Central memory CD8-positive, alpha-beta T cell (primary cell): ENCODE data around the gene SLC43A1.
A peak's percentile ranks its signal among the peaks of the same experiment; 100 is the strongest.

Source experiments
- ATAC-seq: fragments of 150-1000 bp; cut with Tn5 transposase; replicated peaks from 2 replicates; pipeline ENCODE4 v1.10.0; 2022; ENCODE audit warnings: mild to moderate bottlenecking, moderate FRiP score, moderate number of reproducible peaks; ENCODE audit not compliant: poor library complexity, severe bottlenecking; ENCODE audit errors: extremely low read depth
- DNase-seq, 2 donors: peaks; one replicate each; pipeline ENCODE4 v3.0.0; 2021; ENCODE audit warnings: low spot score in 2 of 2
- H3K27ac Mint-ChIP-seq: one replicate; pipeline ENCODE4 v1.8.0; 2022; ENCODE audit warnings: low read depth, mild to moderate bottlenecking, moderate library complexity, mixed read lengths
- H3K27me3 Mint-ChIP-seq: one replicate; pipeline ENCODE4 v1.8.0; 2022; ENCODE audit warnings: mixed read lengths
- H3K36me3 Mint-ChIP-seq: one replicate; pipeline ENCODE4 v1.8.0; 2022; ENCODE audit warnings: mild to moderate bottlenecking, moderate library complexity, mixed read lengths; ENCODE audit not compliant: insufficient read depth
- H3K4me1 Mint-ChIP-seq: one replicate; pipeline ENCODE4 v1.8.0; 2022; ENCODE audit warnings: mixed read lengths
- H3K4me3 Mint-ChIP-seq: one replicate; pipeline ENCODE4 v1.8.0; 2022; ENCODE audit warnings: mild to moderate bottlenecking, moderate library complexity, mixed read lengths
- H3K9me3 Mint-ChIP-seq: one replicate; pipeline ENCODE4 v1.8.0; 2022; ENCODE audit warnings: mixed read lengths

The SLC43A1 gene

DNA sequence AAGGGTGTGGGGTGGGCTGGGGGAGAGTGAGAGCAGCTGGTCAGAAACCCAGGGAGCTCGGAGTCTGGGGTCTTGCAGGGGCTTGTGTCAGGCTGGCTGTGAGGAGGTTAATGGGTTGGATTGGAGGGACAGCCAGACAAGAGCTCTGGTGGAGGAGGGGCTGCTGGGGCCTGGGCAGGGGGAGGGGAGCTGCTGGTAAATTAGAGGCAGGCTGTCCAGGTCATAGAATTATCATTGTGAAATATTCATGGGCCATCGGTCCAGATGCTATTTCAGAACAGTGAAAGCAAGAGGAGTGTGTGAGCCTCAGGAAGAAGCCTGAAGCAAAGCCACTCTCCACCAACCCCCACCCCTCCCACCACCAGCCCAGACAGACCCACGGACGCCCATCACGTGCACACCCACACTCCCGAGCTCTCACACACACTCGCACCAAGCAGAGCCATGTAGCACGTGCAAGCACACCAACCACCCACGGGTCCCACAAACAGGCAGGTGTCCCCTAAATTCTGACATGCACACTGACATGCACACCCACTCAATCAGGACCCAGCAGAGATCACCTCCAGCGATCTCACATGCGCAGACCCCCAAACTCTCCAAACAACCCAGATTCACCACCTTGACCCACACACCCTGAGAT lies 36.4 kb downstream of the SLC43A1 start:
- peaks cover 6% of the 10 kb centered on the region for H3K36me3 Mint-ChIP-seq
- no peaks in the 10 kb centered on the region for H3K9me3 Mint-ChIP-seq
- H3K4me1 Mint-ChIP-seq, result peaks cover 41% of the 10 kb centered on the region
- no peak overlapping the region for H3K4me3 Mint-ChIP-seq
- no peak overlapping the region for H3K27ac Mint-ChIP-seq
- DNase-seq, result no peak
- H3K27me3 Mint-ChIP-seq, result peaks cover under 1% of the 10 kb centered on the region
- ATAC-seq, result no peak

DNA sequence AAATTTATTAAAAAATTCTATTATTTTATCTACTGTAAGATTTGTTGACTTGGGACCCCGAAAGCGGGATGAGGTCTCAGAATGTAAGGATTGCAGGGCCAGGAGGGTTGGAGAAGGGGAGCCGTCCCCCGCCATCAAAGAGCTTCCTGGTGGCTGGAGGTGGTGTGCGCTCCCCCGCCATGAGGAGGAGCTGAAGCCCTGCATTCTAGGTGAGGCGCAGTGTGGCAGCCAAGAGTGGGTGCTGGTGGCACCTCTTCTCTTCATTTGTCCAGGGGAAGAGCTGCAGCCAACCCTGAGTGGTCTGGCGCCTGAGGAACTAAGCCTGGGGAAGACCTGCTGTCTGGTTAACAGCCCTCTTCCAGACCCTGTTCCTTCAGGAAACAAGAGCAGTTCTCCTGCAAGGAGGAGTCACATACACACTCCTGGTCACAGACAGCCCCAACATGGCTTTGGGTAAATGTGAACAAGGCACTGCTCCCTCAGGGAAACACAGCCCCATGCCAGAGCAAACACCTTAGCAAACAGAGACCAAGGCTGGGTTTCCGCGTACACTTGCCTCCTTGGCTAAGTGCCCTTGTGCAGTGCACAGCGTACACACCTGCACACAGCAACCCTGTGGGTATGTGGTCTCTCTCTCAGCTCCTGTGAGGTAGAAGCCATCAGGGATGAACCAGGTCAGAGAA lies 37.9 kb downstream of the SLC43A1 start:
- no peak for ATAC-seq
- Mint-ChIP-seq H3K4me1 (peaks cover 53% of the 10 kb centered on the region), H3K27ac (peak overlapping the region; percentile 54), H3K36me3 (peaks cover 4% of the 10 kb centered on the region), H3K9me3 (no peaks in the 10 kb centered on the region), H3K27me3 (no peaks in the 10 kb centered on the region), H3K4me3 (peak overlapping the region; percentile 77)
- DNase-seq, result no peak

DNA sequence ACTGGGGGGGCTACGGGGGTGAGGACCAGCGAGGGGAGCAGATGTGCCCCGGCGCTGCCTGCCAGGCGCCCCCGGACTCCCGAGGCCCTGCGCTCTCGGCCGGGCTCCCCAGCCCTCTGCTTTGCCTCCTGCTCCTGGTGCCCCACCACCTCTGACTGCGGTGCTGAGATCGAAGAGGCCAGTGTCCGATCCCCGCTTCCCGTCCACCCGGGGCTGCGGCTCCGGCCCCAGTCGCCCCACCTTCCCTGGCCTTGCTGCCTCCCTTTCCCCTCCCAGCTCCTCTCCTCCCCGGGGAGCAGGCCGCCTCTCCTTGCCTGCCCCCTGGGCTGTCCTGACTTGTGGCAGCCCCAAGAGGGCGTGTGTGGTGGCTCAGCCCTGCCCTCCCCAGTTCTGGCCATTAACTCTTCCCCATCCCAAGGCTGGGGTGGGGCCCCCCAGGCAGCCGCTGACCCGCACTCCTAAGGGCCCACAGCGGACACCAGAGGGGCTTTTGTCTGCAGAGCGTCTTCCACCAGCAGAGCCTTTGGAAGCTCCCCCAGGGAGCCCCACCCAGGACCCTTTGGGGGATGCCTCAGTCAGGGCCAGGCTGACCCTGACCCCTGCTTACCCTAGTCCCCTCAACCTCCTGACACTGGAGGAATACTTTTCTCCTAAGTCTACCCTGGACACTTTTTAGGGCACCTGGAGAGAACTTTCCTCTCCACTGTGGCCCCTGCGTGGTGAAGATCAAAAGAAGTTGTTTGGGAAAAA lies 38.6 kb downstream of the SLC43A1 start:
- ATAC-seq (peak; percentile 37), DNase-seq (no peak)
- peaks cover 4% of the 10 kb centered on the region for H3K36me3 Mint-ChIP-seq
- H3K27ac Mint-ChIP-seq, result no peak overlapping the region
- no peaks in the 10 kb centered on the region for H3K27me3 Mint-ChIP-seq
- peak overlapping the region; percentile 77 for H3K4me3 Mint-ChIP-seq
- peaks cover 53% of the 10 kb centered on the region for H3K4me1 Mint-ChIP-seq
- H3K9me3 Mint-ChIP-seq, result no peaks in the 10 kb centered on the region

- H3K27ac Mint-ChIP-seq, result no peak overlapping the region
- no peaks in the 10 kb centered on the region for H3K9me3 Mint-ChIP-seq
- H3K4me3 Mint-ChIP-seq, result peak overlapping the region; percentile 77
- ATAC-seq, result peak; percentile 37
- no peak for DNase-seq
- H3K27me3 Mint-ChIP-seq, result no peaks in the 10 kb centered on the region
- peaks cover 53% of the 10 kb centered on the region for H3K4me1 Mint-ChIP-seq
- H3K36me3 Mint-ChIP-seq, result peaks cover 4% of the 10 kb centered on the region
Observed at GRCh38 chr11:57476047-57476756, 39.3 kb downstream of the SLC43A1 start.

DNA sequence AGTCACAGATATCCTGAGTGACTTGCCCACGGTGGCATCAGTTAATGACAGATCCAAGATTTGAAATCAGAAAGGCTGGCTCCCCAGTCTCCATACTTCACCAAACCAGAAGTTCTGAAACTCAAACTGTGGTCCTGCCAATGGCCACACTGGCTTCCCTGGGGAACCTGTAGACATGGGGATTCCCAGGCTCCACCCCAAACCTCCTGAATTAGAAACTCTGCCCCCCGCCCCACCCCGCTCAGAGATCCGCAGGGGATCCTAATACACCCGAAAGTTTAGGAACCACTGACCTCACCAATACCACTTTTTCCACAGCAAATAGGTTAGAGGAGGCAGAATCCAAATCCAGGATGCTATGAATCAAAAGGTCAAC lies 39.8 kb downstream of the SLC43A1 start:
- Mint-ChIP-seq H3K36me3 (peaks cover 4% of the 10 kb centered on the region), H3K4me1 (peaks cover 53% of the 10 kb centered on the region)

DNA sequence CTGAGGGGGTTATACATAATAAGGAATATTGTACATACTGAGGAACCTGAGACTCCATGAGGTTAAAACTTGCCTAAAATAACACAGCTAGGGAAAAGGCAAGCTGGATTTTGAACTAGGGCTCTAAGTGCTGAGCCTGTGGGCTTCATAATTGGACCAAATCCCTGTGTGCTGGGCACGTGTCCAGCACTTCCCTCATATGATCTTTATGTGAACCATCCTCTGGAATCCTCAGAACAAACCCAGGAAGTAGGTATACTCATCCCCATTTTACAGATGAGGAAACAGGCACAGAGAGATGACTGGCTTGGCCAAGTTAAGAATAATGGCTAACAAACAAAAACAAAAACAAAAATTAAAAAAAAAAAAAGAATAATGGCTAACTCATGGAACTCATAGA lies 40.3 kb downstream of the SLC43A1 start:
- H3K4me3 Mint-ChIP-seq, result peak overlapping the region; percentile 77
- DNase-seq (no peak), ATAC-seq (no peak)
- H3K27ac Mint-ChIP-seq, result no peak overlapping the region
- H3K36me3 Mint-ChIP-seq, result peaks cover 4% of the 10 kb centered on the region
- no peaks in the 10 kb centered on the region for H3K9me3 Mint-ChIP-seq
- no peaks in the 10 kb centered on the region for H3K27me3 Mint-ChIP-seq
- H3K4me1 Mint-ChIP-seq, result peaks cover 50% of the 10 kb centered on the region

More for the DNA sequence above, 39.8 kb downstream of the SLC43A1 start:
- ATAC-seq, result no peak
- H3K9me3 Mint-ChIP-seq, result no peaks in the 10 kb centered on the region
- H3K4me3 Mint-ChIP-seq, result peak overlapping the region; percentile 77
- no peak for DNase-seq
- no peak overlapping the region for H3K27ac Mint-ChIP-seq
- H3K27me3 Mint-ChIP-seq, result no peaks in the 10 kb centered on the region

DNA sequence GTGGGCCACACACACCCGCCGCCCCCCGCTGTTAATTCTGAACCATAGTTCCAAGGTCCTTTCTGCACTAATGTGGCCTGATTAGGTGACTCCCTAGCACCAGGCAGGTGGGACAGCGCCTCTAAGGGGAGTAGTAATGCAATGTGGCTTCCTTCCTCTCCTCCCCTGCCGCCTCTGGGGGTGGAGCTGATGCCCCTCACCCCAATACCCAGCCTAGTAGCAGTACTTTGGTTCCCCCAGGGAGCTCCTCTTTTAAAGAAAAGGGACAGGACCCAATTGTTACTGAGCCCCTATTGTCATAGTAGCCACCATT lies 40.7 kb downstream of the SLC43A1 start:
- Mint-ChIP-seq H3K9me3 (no peaks in the 10 kb centered on the region), H3K27me3 (no peaks in the 10 kb centered on the region), H3K4me3 (peak overlapping the region; percentile 38), H3K27ac (no peak overlapping the region), H3K4me1 (peaks cover 46% of the 10 kb centered on the region), H3K36me3 (peaks cover 4% of the 10 kb centered on the region)
- DNase-seq (no peak), ATAC-seq (no peak)

GRCh38 chr11:57474017-57474802 lies 41.3 kb downstream of the SLC43A1 start:
- peaks cover 4% of the 10 kb centered on the region for H3K36me3 Mint-ChIP-seq
- ATAC-seq (peak; percentile 71), DNase-seq (no peak)
- H3K4me3 Mint-ChIP-seq, result peak overlapping the region; percentile 67
- peak overlapping the region; percentile 73 for H3K27ac Mint-ChIP-seq
- H3K9me3 Mint-ChIP-seq, result no peaks in the 10 kb centered on the region
- no peaks in the 10 kb centered on the region for H3K27me3 Mint-ChIP-seq
- H3K4me1 Mint-ChIP-seq, result peaks cover 40% of the 10 kb centered on the region

DNA sequence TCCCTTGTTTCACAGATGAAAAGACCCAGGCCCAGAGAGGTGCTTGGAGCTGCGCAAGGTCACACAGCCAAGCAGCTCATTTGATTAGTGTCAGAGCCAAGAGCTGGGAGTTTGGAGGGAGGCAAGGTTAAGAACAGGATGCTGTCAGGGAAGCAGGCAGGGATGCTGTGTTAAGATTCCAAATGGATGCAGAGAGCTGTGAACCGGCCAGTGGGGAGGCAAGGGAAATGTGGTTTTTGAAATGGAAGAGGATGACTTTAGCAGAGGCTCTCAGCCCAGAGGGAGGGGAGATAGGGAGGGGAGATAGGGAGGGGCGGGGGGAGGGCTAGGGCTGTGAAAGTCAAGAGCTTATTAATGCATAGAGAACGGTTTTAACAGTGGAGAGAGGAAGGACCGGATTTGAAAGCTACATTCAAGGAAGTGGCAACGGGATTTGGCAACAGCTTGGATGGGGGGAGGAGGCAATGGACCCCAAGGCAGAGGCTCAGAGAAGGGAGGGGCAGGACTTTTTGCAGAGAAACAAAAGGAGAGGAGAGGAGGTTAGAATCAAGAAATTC lies 42.1 kb downstream of the SLC43A1 start:
- Mint-ChIP-seq H3K9me3 (no peaks in the 10 kb centered on the region), H3K27me3 (no peaks in the 10 kb centered on the region), H3K36me3 (peaks cover 4% of the 10 kb centered on the region), H3K27ac (peak overlapping the region; percentile 73), H3K4me1 (peaks cover 32% of the 10 kb centered on the region), H3K4me3 (peak overlapping the region; percentile 67)
- DNase-seq (no peak), ATAC-seq (no peak)

GRCh38 chr11:57471496-57471895 lies 44.0 kb downstream of the SLC43A1 start:
- Mint-ChIP-seq H3K27me3 (no peaks in the 10 kb centered on the region), H3K36me3 (no peaks in the 10 kb centered on the region), H3K9me3 (no peaks in the 10 kb centered on the region), H3K27ac (no peak overlapping the region), H3K4me1 (peaks cover 22% of the 10 kb centered on the region), H3K4me3 (no peak overlapping the region)
- ATAC-seq (no peak), DNase-seq (no peak)

DNA sequence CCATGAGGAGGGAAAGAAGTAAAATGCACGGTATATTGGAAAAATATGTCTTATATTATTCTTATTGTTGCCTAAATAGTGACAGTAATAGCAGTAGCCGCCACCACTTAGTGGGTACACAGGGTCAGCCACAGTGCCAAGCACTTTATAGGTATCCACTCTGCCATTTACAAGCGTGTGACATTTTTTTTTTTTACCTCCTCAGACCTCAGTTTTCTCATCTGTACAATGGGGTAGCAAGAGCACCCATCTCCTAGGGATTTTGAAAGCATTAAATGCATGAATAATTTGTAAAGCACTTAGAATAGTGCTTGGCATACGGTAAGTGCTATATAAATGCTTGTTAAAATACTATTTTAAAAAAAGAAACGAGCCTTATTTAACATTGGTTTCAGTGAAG lies 46.2 kb downstream of the SLC43A1 start:
- Mint-ChIP-seq H3K27ac (no peak overlapping the region), H3K27me3 (no peaks in the 10 kb centered on the region), H3K36me3 (no peaks in the 10 kb centered on the region), H3K4me3 (no peak overlapping the region), H3K4me1 (peaks cover 14% of the 10 kb centered on the region), H3K9me3 (no peaks in the 10 kb centered on the region)
- ATAC-seq (no peak), DNase-seq (no peak)

DNA sequence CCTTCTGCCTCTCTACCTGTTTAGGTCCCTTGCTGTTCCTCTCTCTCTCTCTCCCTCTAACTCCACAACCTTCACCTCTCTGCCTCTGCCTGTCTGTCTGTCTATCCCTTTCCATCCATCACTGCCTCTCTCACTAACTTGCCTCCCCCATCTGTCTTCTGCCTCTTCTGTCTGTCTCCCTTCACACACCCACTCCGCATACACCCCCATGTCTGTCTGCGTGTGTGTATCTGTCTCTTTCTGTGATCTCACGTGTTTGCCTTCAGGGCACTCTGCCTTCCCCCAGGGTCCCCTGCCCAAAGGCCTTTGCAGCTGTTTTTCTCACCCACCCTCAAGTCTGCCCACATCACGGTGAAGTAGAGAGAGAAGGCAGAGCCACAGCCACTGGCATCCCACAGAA lies 47.2 kb downstream of the SLC43A1 start:
- ATAC-seq (no peak), DNase-seq (no peak)
- Mint-ChIP-seq H3K9me3 (no peaks in the 10 kb centered on the region), H3K27ac (no peak overlapping the region), H3K36me3 (no peaks in the 10 kb centered on the region), H3K4me3 (no peak overlapping the region), H3K4me1 (peaks cover 6% of the 10 kb centered on the region), H3K27me3 (no peaks in the 10 kb centered on the region)
